NT2/D1 (cell line): ENCODE results near the gene CA12.

Experiments
- SUZ12 ChIP-seq: IDR thresholded peaks from 2 replicates; pipeline ENCODE4 v1.6.1; 2011; ENCODE audit not compliant: insufficient read length, insufficient read depth; ENCODE audit errors: extremely low read depth
- ZNF274 ChIP-seq: IDR thresholded peaks from 2 replicates; pipeline ENCODE4 v1.6.1; 2011; ENCODE audit warnings: mild to moderate bottlenecking, low read depth, low read length

DNA sequence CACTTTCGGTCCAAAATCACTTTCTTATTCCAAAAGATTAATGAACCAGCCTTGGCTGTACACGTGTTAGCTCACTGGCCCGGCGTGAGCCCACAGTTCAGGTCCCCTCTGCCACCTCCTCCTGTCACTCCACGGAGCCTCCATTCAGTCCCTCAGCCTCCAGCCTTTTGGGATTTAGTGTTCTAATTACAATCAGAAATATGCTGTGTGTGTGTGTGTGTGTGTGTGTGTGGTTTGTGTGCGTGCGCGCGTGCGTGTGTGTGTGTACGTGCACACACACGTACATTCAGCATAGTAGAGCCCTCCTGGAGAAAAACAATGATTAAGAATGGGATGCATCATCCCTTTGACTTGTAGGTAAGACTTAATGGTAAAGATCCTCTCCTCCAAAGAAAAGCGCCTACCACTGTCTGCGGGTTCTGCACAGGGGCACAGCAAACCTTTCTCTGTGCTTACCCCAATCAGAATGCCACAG, 801 bp downstream of the CA12 start:
- TF ChIP-seq SUZ12 (no peak), ZNF274 (no peak)
